B cell (primary cell): Measurements from ENCODE around the gene ALG5. TPM values are rescaled to one million over a fixed set of nuclear protein-coding genes. Genes with fewer than 3 reads are reported as not detected.

ENCODE experiments used
- ATAC-seq: fragments of 200-7000 bp; cut with Tn5 transposase; one replicate; pipeline ENCODE4 v1.10.0; 2021; ENCODE audit warnings: low read depth, mild to moderate bottlenecking, moderate number of reproducible peaks, moderate library complexity
- CTCF ChIA-PET: fragments of 350-600 bp; sonication (Branson Sonifier 250); formaldehyde crosslinking; loops from one replicate; lab custom pipeline; 2021; ENCODE audit warnings: antibody characterized with exemption, inconsistent platforms; lab: Charles Lee
- POLR2A ChIA-PET: fragments of 350-600 bp; sonication (Branson Sonifier 250); formaldehyde crosslinking; loops from one replicate; lab custom pipeline; 2021; ENCODE audit warnings: antibody characterized with exemption; lab: Charles Lee
- DNase-seq: peaks from one replicate; pipeline ENCODE4 v3.0.0; 2013
- H2AFZ ChIP-seq: 2 replicates; pipeline ENCODE4 v1.6.1; 2012; ENCODE audit warnings: mild to moderate bottlenecking, low read depth, low read length; ENCODE audit not compliant: insufficient read depth, poor library complexity, severe bottlenecking
- H3K27ac ChIP-seq, 2 donors: 1 replicate in 1 of 2; 2 replicates in 1 of 2; pipeline ENCODE4 v1.5.1; 2012 to 2013; ENCODE audit warnings: low read length in 2 of 2, mild to moderate bottlenecking in 2 of 2, moderate library complexity in 1 of 2
- H3K27me3 ChIP-seq, 4 experiments: fragments of 200-600 bp in 1 of 4; sonication (generic) in 1 of 4; replicated peaks in 1 of 4; 1 replicate in 2 of 4; 2 replicates in 2 of 4; pipeline versions ENCODE4 v1.6.1 to v1.7.0; 2013 to 2016; ENCODE audit warnings: low read length in 3 of 4, mild to moderate bottlenecking in 2 of 4, mixed read lengths in 1 of 4, moderate library complexity in 1 of 4; ENCODE audit not compliant: insufficient read depth in 4 of 4, control insufficient read depth in 3 of 4; ENCODE audit errors: control extremely low read depth in 1 of 4
- H3K36me3 ChIP-seq, 2 experiments: replicated peaks in 1 of 2; 1 replicate in 1 of 2; 2 replicates in 1 of 2; pipeline versions ENCODE4 v1.6.1 to v1.7.1; 2013; ENCODE audit warnings: low read length in 1 of 2; ENCODE audit not compliant: insufficient read depth in 2 of 2, control insufficient read depth in 1 of 2; ENCODE audit errors: control extremely low read depth in 1 of 2, extremely low read depth in 1 of 2
- H3K4me1 ChIP-seq, 2 donors: fragments of 200-600 bp in 1 of 2; sonication (generic) in 1 of 2; 1 replicate in 1 of 2; 2 replicates in 1 of 2; pipeline versions ENCODE4 v1.5.1 to v1.6.1; 2013 to 2017; ENCODE audit warnings: low read length in 2 of 2; ENCODE audit not compliant: control insufficient read depth in 2 of 2, insufficient read depth in 2 of 2
- H3K4me2 ChIP-seq: replicated peaks from 2 replicates; pipeline ENCODE3; 2012; ENCODE audit warnings: mild to moderate bottlenecking, low read depth, low read length; ENCODE audit not compliant: poor library complexity, severe bottlenecking
- H3K4me3 ChIP-seq, 5 experiments: fragments of 200-600 bp in 1 of 5; sonication (generic) in 1 of 5; 1 replicate in 3 of 5; 2 replicates in 2 of 5; pipeline versions ENCODE4 v1.5.1 to v1.7.0; 2011 to 2016; ENCODE audit warnings: low read length in 4 of 5, mild to moderate bottlenecking in 4 of 5, low read depth in 2 of 5, control low read depth in 1 of 5, moderate library complexity in 1 of 5; ENCODE audit not compliant: insufficient read depth in 1 of 5; ENCODE audit errors: control extremely low read depth in 1 of 5, extremely low read depth in 1 of 5
- H3K79me2 ChIP-seq: fragments of 200-600 bp; sonication (generic); one replicate; pipeline ENCODE4 v1.6.0; 2016; ENCODE audit warnings: low read length; ENCODE audit not compliant: control insufficient read depth, insufficient read depth
- H3K9ac ChIP-seq: fragments of 200-600 bp; sonication (generic); 2 replicates; pipeline ENCODE4 v1.6.1; 2017; ENCODE audit warnings: mild to moderate bottlenecking, low read length, moderate library complexity
- H3K9me3 ChIP-seq, 3 donors: one replicate each; pipeline versions ENCODE4 v1.6.1 to v1.7.1; 2013; ENCODE audit warnings: low read length in 2 of 3; ENCODE audit not compliant: control insufficient read depth in 2 of 3, insufficient read depth in 1 of 3; ENCODE audit errors: control extremely low read depth in 1 of 3
- H4K20me1 ChIP-seq: 2 replicates; pipeline ENCODE4 v1.6.0; 2012; ENCODE audit warnings: mild to moderate bottlenecking, low read length; ENCODE audit not compliant: insufficient read depth, control insufficient read depth, poor library complexity, severe bottlenecking
- H3K27ac Mint-ChIP-seq: one replicate; pipeline ENCODE4 v1.8.0; 2021; ENCODE audit warnings: mixed read lengths
- H3K27me3 Mint-ChIP-seq: one replicate; pipeline ENCODE4 v1.8.0; 2021; ENCODE audit warnings: mixed read lengths
- H3K4me1 Mint-ChIP-seq: one replicate; pipeline ENCODE4 v1.8.0; 2021; ENCODE audit warnings: mixed read lengths
- H3K4me3 Mint-ChIP-seq: one replicate; pipeline ENCODE4 v1.8.0; 2021; ENCODE audit warnings: mixed read lengths
- H3K9me3 Mint-ChIP-seq: one replicate; pipeline ENCODE4 v1.8.0; 2022; ENCODE audit warnings: mixed read lengths; ENCODE audit not compliant: insufficient read depth
- EZH2 ChIP-seq: IDR thresholded peaks from 2 replicates; pipeline ENCODE4 v1.6.1; 2012; ENCODE audit warnings: borderline replicate concordance, low read depth, mild to moderate bottlenecking, moderate library complexity, low read length; ENCODE audit not compliant: insufficient read depth, poor library complexity, severe bottlenecking
- WGBS: methylation state at CpG from one replicate; pipeline ENCODE4 v1.1.5; 2013; ENCODE audit warnings: missing lambda C conversion rate; ENCODE audit not compliant: insufficient coverage; 5-methylcytosine and 5-hydroxymethylcytosine counted together
- intact Hi-C: fragments of 100-400 bp; cut with micrococcal nuclease; formaldehyde crosslinking; loops from one replicate; pipeline ENCODE4 v1.10.0; 2022
- polyA plus RNA-seq: library from polyadenylated mRNA; depleted of rRNA; stranded (reverse); fragments of >200 nt; gene quantifications from 2 replicates; pipeline ENCODE4 v1.2.3, GENCODE V29; 2012
- total RNA-seq, 2 donors: library from RNA; stranded (reverse); fragments of 120-200 nt in 1 of 2; gene quantifications; 1 replicate in 1 of 2; 2 replicates in 1 of 2; pipeline versions ENCODE4 v1.2.3 to v1.2.4, GENCODE V29; 2013 to 2022
- TF ChIP-seq, protein P1 (sequence below): fragments of 200-600 bp; IDR thresholded peaks from one replicate; pipeline ENCODE4 v1.8.0; 2022; ENCODE audit warnings: antibody characterized with exemption, mild to moderate bottlenecking

The ALG5 gene
- total and polyA plus RNA-seq, 2 donors (not counting 1 experiment from before 2014, with no cell fraction given): 15.2 to 21.0 TPM

DNA sequence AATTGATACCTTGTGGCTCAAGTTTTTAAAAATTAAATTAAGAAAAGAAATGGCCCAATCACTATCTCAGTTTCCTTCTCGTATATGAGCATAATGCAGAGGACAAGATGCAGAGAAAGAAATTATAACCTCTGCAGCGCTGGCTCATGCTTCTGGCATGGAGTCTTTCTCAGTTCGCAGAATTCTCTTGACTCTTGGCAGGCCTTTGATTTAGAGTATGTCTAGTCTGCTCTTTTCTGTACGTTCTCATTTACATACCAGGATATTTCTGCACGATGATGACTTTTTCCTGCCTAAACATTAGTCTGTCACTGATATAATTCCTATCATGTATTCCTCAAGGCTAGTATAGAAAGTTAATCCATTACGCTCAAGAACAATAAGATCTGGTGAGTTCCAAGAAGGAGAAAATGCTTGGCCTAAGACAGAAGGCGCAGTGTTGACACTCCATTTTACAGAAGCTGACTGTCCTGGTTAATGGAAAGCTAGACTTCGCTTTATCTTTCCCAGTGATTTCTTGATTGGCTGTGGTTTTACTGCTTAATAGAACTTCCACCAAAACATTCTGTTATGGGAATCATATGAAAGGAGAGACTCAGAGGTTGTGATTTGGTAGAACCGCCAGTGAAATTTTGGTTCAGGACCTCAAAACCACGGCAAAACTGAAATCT is 77.4 kb downstream of the ALG5 start:
- Histone ChIP-seq H3K4me3 (no peak overlapping the region), H3K9ac (no peak overlapping the region), H4K20me1 (no peaks in the 10 kb centered on the region), H3K36me3 (no peaks in the 10 kb centered on the region), H3K79me2 (no peaks in the 10 kb centered on the region), H3K27me3 (peaks cover 0 to 34% (median 21%) of the 10 kb centered on the region in 4 experiments), H3K27ac (no peak overlapping the region), H3K4me2 (no peak overlapping the region), H2AFZ (no peak overlapping the region), H3K9me3 (no peaks in the 10 kb centered on the region), H3K4me1 (peaks cover 5 to 6% of the 10 kb centered on the region in 2 donors)
- Mint-ChIP-seq H3K4me3 (peak overlapping the region; percentile 39), H3K4me1 (peaks cover 13% of the 10 kb centered on the region), H3K27me3 (peaks cover 63% of the 10 kb centered on the region), H3K9me3 (no peaks in the 10 kb centered on the region), H3K27ac (no peak overlapping the region)
- TF ChIP-seq EZH2: no peak
- TF ChIP-seq, protein P1, sequence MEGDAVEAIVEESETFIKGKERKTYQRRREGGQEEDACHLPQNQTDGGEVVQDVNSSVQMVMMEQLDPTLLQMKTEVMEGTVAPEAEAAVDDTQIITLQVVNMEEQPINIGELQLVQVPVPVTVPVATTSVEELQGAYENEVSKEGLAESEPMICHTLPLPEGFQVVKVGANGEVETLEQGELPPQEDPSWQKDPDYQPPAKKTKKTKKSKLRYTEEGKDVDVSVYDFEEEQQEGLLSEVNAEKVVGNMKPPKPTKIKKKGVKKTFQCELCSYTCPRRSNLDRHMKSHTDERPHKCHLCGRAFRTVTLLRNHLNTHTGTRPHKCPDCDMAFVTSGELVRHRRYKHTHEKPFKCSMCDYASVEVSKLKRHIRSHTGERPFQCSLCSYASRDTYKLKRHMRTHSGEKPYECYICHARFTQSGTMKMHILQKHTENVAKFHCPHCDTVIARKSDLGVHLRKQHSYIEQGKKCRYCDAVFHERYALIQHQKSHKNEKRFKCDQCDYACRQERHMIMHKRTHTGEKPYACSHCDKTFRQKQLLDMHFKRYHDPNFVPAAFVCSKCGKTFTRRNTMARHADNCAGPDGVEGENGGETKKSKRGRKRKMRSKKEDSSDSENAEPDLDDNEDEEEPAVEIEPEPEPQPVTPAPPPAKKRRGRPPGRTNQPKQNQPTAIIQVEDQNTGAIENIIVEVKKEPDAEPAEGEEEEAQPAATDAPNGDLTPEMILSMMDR: no peak
- WGBS: 100% methylated on average over 4 of the region's 10 CpGs
- ChIA-PET POLR2A (no interaction called here), CTCF (no interaction called here)
- DNase-seq (no peak), ATAC-seq (no peak)
- intact Hi-C loops: no loop called here

DNA sequence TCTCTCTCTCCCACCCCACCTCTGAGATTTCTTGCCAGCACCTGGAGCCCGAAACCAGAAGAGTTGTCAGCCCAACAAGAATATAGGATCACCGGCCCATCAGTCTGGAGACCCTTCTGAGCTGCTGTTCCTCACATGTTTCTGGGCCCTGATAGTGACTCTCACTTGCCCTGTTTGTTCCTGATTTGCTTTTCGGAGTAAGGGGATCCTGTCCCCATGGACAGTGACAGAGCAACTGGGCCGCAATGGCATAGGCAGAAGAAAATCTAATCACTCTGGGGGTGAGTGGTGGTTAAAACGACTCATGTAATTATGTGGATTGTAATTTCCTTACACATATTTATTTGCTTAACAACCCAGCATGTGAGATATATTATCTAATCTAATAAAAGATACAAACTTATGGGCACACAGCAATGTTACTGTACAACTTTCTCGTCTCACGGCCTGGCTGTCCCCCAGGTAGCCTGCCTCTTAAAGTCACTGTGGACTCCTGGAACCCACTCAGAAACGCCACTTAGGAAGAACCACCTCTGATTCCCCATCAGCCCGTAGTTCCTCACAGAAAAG is 78.4 kb downstream of the ALG5 start:
- no peak for TF ChIP-seq EZH2
- TF ChIP-seq, protein P1: no peak
- H3K4me2 ChIP-seq: peak overlapping the region; percentile 70
- ATAC-seq: no peak
- H4K20me1 ChIP-seq: no peaks in the 10 kb centered on the region
- H3K9ac ChIP-seq: no peak overlapping the region
- 90% methylated on average over 6 of the region's 9 CpGs for WGBS
- Mint-ChIP-seq H3K27me3 (peaks cover 66% of the 10 kb centered on the region), H3K4me3 (peak overlapping the region; percentile 84), H3K9me3 (no peaks in the 10 kb centered on the region), H3K27ac (no peak overlapping the region), H3K4me1 (peaks cover 13% of the 10 kb centered on the region)
- H3K27ac ChIP-seq: no peak overlapping the region
- no peaks in the 10 kb centered on the region for H3K9me3 ChIP-seq
- DNase-seq: peak; percentile 4
- no peak overlapping the region for H3K4me3 ChIP-seq
- CTCF ChIA-PET: no interaction called here
- H3K27me3 ChIP-seq: peaks cover 0 to 36% (median 24%) of the 10 kb centered on the region in 4 experiments
- H3K79me2 ChIP-seq: no peaks in the 10 kb centered on the region
- peaks cover 5 to 6% of the 10 kb centered on the region in 2 donors for H3K4me1 ChIP-seq
- POLR2A ChIA-PET: no interaction called here
- H2AFZ ChIP-seq: no peak overlapping the region
- H3K36me3 ChIP-seq: no peaks in the 10 kb centered on the region
- intact Hi-C loops: no loop called here
